Pons (tissue), 1 donor: Measurements from ENCODE around the gene LRIT1.

Experiments used
- DNase-seq: peaks from one replicate; pipeline ENCODE4 v3.0.0-alpha.2; 2016; ENCODE audit warnings: low spot score

Gene LRIT1

GRCh38 chr10:84191106-84191505, 50.2 kb downstream of the LRIT1 start:
- no peak for DNase-seq

GRCh38 chr10:84190621-84191020, 50.7 kb downstream of the LRIT1 start:
- no peak for DNase-seq

- DNase-seq: no peak
Observed at GRCh38 chr10:84188815-84189214, 52.5 kb downstream of the LRIT1 start.

- no peak for DNase-seq
Observed at GRCh38 chr10:84185526-84186175, 55.7 kb downstream of the LRIT1 start.

GRCh38 chr10:84184517-84184916, 56.8 kb downstream of the LRIT1 start:
- DNase-seq: no peak

- DNase-seq: no peak
Observed at GRCh38 chr10:84181631-84182030, 59.7 kb downstream of the LRIT1 start.
